ENCODE results near the gene FAM163B. TPM values are rescaled to one million over a fixed set of nuclear protein-coding genes. Genes with fewer than 3 reads are reported as not detected.

FAM163B gene
- total and polyA plus RNA-seq, 7 experiments from 2014 or later: not detected

- Mint-ChIP-seq H3K36me3 (no peaks in the 10 kb centered on the region), H3K4me3 (no peak overlapping the region), H3K27ac (no peak overlapping the region), H3K27me3 (peaks cover 18 to 40% (median 24%) of the 10 kb centered on the region in 5 donors), H3K9me3 (peaks cover 0 to 4% (median 0%) of the 10 kb centered on the region in 11 donors), H3K4me1 (peaks cover 2 to 14% (median 10%) of the 10 kb centered on the region in 7 donors)
- Histone ChIP-seq H3K27me3 (ENCODE audit: control insufficient read depth in 2 of 2, insufficient read depth in 2 of 2, low read length in 2 of 2) (peaks cover 0 to 4% of the 10 kb centered on the region in 2 donors), H3K9me3 (ENCODE audit: control insufficient read depth in 2 of 3, low read length in 3 of 3) (peaks cover 0 to 4% (median 0%) of the 10 kb centered on the region in 3 experiments), H3K27ac (ENCODE audit: low read depth, low read length) (no peak overlapping the region), H3K4me1 (ENCODE audit: control insufficient read depth in 2 of 2, insufficient read depth in 2 of 2, low read length in 2 of 2) (peaks cover 2 to 4% of the 10 kb centered on the region in 2 donors), H3K36me3 (ENCODE audit: control insufficient read depth in 2 of 3, insufficient read depth in 3 of 3, low read length in 3 of 3) (no peaks in the 10 kb centered on the region), H3K4me3 (ENCODE audit: low read length) (no peak overlapping the region)
- intact Hi-C loops (cut with micrococcal nuclease): no loop called here
- ChIA-PET POLR2A (no interaction called here), CTCF (no interaction called here)
- no peak for DNase-seq
- ATAC-seq: no peak
Measured at GRCh38 chr9:133614056-133614455, 4.9 kb upstream of the FAM163B start.

- ATAC-seq: no peak
- Histone ChIP-seq H3K4me3 (ENCODE audit: low read length) (no peak overlapping the region), H3K36me3 (ENCODE audit: control insufficient read depth in 2 of 3, insufficient read depth in 3 of 3, low read length in 3 of 3) (no peaks in the 10 kb centered on the region), H3K27ac (ENCODE audit: low read depth, low read length) (no peak overlapping the region), H3K27me3 (ENCODE audit: control insufficient read depth in 2 of 2, insufficient read depth in 2 of 2, low read length in 2 of 2) (peaks cover 0 to 8% of the 10 kb centered on the region in 2 donors), H3K9me3 (ENCODE audit: control insufficient read depth in 2 of 3, low read length in 3 of 3) (peaks cover 0 to 4% (median 0%) of the 10 kb centered on the region in 3 experiments), H3K4me1 (ENCODE audit: control insufficient read depth in 2 of 2, insufficient read depth in 2 of 2, low read length in 2 of 2) (no peaks in the 10 kb centered on the region)
- POLR2A ChIA-PET: no interaction called here
- Mint-ChIP-seq H3K27ac (no peak overlapping the region), H3K4me1 (peaks cover 0 to 7% (median 4%) of the 10 kb centered on the region in 7 donors), H3K4me3 (no peak overlapping the region), H3K27me3 (peaks cover 19 to 36% (median 25%) of the 10 kb centered on the region in 5 donors), H3K9me3 (peaks cover 0 to 4% (median 0%) of the 10 kb centered on the region in 11 donors), H3K36me3 (no peaks in the 10 kb centered on the region)
- intact Hi-C loops (cut with micrococcal nuclease): no loop called here
- CTCF ChIA-PET: no interaction called here
- DNase-seq: no peak
Measured at GRCh38 chr9:133613432-133613831, 4.2 kb upstream of the FAM163B start.

GRCh38 chr9:133612816-133613215 lies 3.6 kb upstream of the FAM163B start:
- H3K4me3 Mint-ChIP-seq: no peak overlapping the region
- ChIA-PET CTCF (no interaction called here), POLR2A (no interaction called here)
- H3K4me3 ChIP-seq (ENCODE audit: low read length): no peak overlapping the region
- peaks cover 0 to 12% of the 10 kb centered on the region in 2 donors for H3K27me3 ChIP-seq (ENCODE audit: control insufficient read depth in 2 of 2, insufficient read depth in 2 of 2, low read length in 2 of 2)
- DNase-seq (no peak), ATAC-seq (no peak)
- no peak overlapping the region for H3K27ac Mint-ChIP-seq
- H3K9me3 Mint-ChIP-seq: peaks cover 0 to 4% (median 0%) of the 10 kb centered on the region in 11 donors
- no peaks in the 10 kb centered on the region for H3K4me1 ChIP-seq (ENCODE audit: control insufficient read depth in 2 of 2, insufficient read depth in 2 of 2, low read length in 2 of 2)
- peaks cover 24 to 35% (median 30%) of the 10 kb centered on the region in 5 donors for H3K27me3 Mint-ChIP-seq
- intact Hi-C loops (cut with micrococcal nuclease): no loop called here
- no peaks in the 10 kb centered on the region for H3K36me3 ChIP-seq (ENCODE audit: control insufficient read depth in 2 of 3, insufficient read depth in 3 of 3, low read length in 3 of 3)
- H3K9me3 ChIP-seq (ENCODE audit: control insufficient read depth in 2 of 3, low read length in 3 of 3): peaks cover 0 to 4% (median 0%) of the 10 kb centered on the region in 3 experiments
- H3K27ac ChIP-seq (ENCODE audit: low read depth, low read length): no peak overlapping the region
- peaks cover 0 to 5% (median 0%) of the 10 kb centered on the region in 7 donors for H3K4me1 Mint-ChIP-seq
- no peaks in the 10 kb centered on the region for H3K36me3 Mint-ChIP-seq

DNA sequence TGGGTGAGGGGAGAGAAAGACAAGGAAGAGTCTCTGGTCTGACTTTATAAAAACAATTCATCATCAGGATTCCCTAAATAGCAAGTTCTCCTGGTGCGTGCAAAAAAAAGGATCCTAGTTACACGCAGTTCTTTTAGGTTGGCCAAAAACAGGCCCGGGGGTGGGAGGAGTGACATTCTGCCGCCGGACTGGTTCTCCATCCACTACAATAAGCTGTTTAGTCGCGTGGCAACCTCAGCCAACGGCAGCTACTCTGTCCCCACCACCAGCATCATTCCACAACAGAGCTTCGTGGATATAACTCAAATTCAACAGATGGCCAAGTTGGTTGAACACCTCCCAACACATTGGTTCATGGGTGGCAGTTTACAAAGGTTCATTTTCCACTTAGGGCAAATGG lies 2.9 kb upstream of the FAM163B start:
- H3K36me3 Mint-ChIP-seq: no peaks in the 10 kb centered on the region
- ChIA-PET CTCF (no interaction called here), POLR2A (no interaction called here)
- no peak for ATAC-seq
- H3K4me1 ChIP-seq (ENCODE audit: control insufficient read depth in 2 of 2, insufficient read depth in 2 of 2, low read length in 2 of 2): no peaks in the 10 kb centered on the region
- H3K36me3 ChIP-seq (ENCODE audit: control insufficient read depth in 2 of 3, insufficient read depth in 3 of 3, low read length in 3 of 3): no peaks in the 10 kb centered on the region
- H3K27me3 Mint-ChIP-seq: peaks cover 27 to 36% (median 34%) of the 10 kb centered on the region in 5 donors
- intact Hi-C loops (cut with micrococcal nuclease): no loop called here
- H3K4me3 ChIP-seq (ENCODE audit: low read length): no peak overlapping the region
- no peak overlapping the region for H3K27ac ChIP-seq (ENCODE audit: low read depth, low read length)
- H3K9me3 ChIP-seq (ENCODE audit: control insufficient read depth in 2 of 3, low read length in 3 of 3): peaks cover 0 to 4% (median 0%) of the 10 kb centered on the region in 3 experiments
- H3K27me3 ChIP-seq (ENCODE audit: control insufficient read depth in 2 of 2, insufficient read depth in 2 of 2, low read length in 2 of 2): peaks cover 0 to 12% of the 10 kb centered on the region in 2 donors
- H3K4me3 Mint-ChIP-seq: no peak overlapping the region
- no peak for DNase-seq
- peaks cover 0 to 5% (median 0%) of the 10 kb centered on the region in 7 donors for H3K4me1 Mint-ChIP-seq
- peaks cover 0 to 4% (median 0%) of the 10 kb centered on the region in 11 donors for H3K9me3 Mint-ChIP-seq
- H3K27ac Mint-ChIP-seq: no peak overlapping the region

DNA sequence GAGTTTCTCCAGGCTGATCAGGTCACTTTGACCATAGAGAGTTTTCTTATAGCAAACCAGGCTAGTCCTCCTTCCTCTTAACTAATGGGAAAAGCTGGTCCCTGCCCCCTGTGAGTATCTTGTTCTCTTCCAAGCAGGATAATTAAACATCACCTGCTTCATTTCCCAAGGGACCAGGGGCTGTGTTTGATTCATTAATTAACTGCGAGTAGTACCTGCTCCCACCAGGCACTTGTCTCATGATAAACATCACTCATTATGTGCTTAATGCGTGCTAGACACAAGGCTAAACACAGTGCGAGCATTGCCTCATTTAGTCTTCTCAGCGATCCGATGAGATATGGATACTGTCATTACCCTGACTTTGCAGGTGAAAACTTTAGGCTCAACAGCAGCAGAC lies 1.7 kb upstream of the FAM163B start:
- H3K4me3 ChIP-seq (ENCODE audit: low read length): no peak overlapping the region
- H3K9me3 Mint-ChIP-seq: peaks cover 0 to 4% (median 0%) of the 10 kb centered on the region in 11 donors
- H3K27me3 ChIP-seq (ENCODE audit: control insufficient read depth in 2 of 2, insufficient read depth in 2 of 2, low read length in 2 of 2): peaks cover 0 to 12% of the 10 kb centered on the region in 2 donors
- peaks cover 0 to 5% (median 0%) of the 10 kb centered on the region in 7 donors for H3K4me1 Mint-ChIP-seq
- H3K9me3 ChIP-seq (ENCODE audit: control insufficient read depth in 2 of 3, low read length in 3 of 3): peaks cover 0 to 4% (median 0%) of the 10 kb centered on the region in 3 experiments
- H3K36me3 Mint-ChIP-seq: no peaks in the 10 kb centered on the region
- no peak overlapping the region for H3K27ac ChIP-seq (ENCODE audit: low read depth, low read length)
- H3K4me3 Mint-ChIP-seq: peak overlapping the region in 1 of 10 donors; percentile 34
- POLR2A ChIA-PET: no interaction called here
- CTCF ChIA-PET: no interaction called here
- H3K36me3 ChIP-seq (ENCODE audit: control insufficient read depth in 2 of 3, insufficient read depth in 3 of 3, low read length in 3 of 3): no peaks in the 10 kb centered on the region
- ATAC-seq: no peak
- intact Hi-C loops (cut with micrococcal nuclease): no loop called here
- no peak for DNase-seq
- H3K27me3 Mint-ChIP-seq: peaks cover 33 to 39% (median 35%) of the 10 kb centered on the region in 5 donors
- H3K27ac Mint-ChIP-seq: no peak overlapping the region
- H3K4me1 ChIP-seq (ENCODE audit: control insufficient read depth in 2 of 2, insufficient read depth in 2 of 2, low read length in 2 of 2): no peaks in the 10 kb centered on the region

- DNase-seq (no peak), ATAC-seq (no peak)
- Mint-ChIP-seq H3K27ac (no peak overlapping the region), H3K9me3 (peaks cover 0 to 4% (median 0%) of the 10 kb centered on the region in 11 donors), H3K4me3 (no peak overlapping the region), H3K27me3 (peaks cover 33 to 38% (median 34%) of the 10 kb centered on the region in 5 donors), H3K4me1 (peaks cover 2 to 14% (median 8%) of the 10 kb centered on the region in 7 donors), H3K36me3 (no peaks in the 10 kb centered on the region)
- Histone ChIP-seq H3K27me3 (ENCODE audit: control insufficient read depth in 2 of 2, insufficient read depth in 2 of 2, low read length in 2 of 2) (peaks cover 0 to 12% of the 10 kb centered on the region in 2 donors), H3K4me1 (ENCODE audit: control insufficient read depth in 2 of 2, insufficient read depth in 2 of 2, low read length in 2 of 2) (no peaks in the 10 kb centered on the region), H3K9me3 (ENCODE audit: control insufficient read depth in 2 of 3, low read length in 3 of 3) (peaks cover 0 to 4% (median 0%) of the 10 kb centered on the region in 3 experiments), H3K4me3 (ENCODE audit: low read length) (no peak overlapping the region), H3K36me3 (ENCODE audit: control insufficient read depth in 2 of 3, insufficient read depth in 3 of 3, low read length in 3 of 3) (no peaks in the 10 kb centered on the region), H3K27ac (ENCODE audit: low read depth, low read length) (no peak overlapping the region)
- CTCF ChIA-PET: no interaction called here
- intact Hi-C loops (cut with micrococcal nuclease): no loop called here
- POLR2A ChIA-PET: no interaction called here
Measured at GRCh38 chr9:133608889-133609288, 300 bp downstream of the FAM163B start.

DNA sequence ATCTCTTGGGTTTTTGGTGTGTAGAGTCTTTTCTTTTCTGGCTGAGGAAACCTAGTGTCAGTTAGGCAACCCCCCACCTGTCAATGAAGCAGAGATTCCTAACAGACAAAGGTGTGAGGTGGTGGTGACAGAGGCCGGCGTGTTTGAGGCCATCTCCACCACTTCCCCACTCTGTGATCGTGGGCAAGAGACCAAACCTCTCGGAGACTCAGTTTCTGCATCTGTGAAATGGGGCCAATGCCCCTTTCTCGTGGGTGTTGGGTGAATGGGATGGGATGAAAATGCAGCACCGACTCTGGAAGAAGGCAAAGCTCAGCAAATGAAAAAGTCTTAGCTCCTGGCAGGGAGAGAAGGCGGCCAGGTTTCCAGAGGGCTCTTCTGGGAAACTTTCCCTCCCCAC lies 807 bp downstream of the FAM163B start:
- peaks cover 0 to 4% (median 0%) of the 10 kb centered on the region in 11 donors for H3K9me3 Mint-ChIP-seq
- intact Hi-C loops (cut with micrococcal nuclease): no loop called here

More for the DNA sequence above, 807 bp downstream of the FAM163B start:
- no peak overlapping the region for H3K4me3 ChIP-seq (ENCODE audit: low read length)
- Mint-ChIP-seq H3K27ac (no peak overlapping the region), H3K4me3 (peak overlapping the region in 2 of 10 donors; percentile 17 to 26), H3K4me1 (peaks cover 2 to 14% (median 8%) of the 10 kb centered on the region in 7 donors), H3K36me3 (no peaks in the 10 kb centered on the region), H3K27me3 (peaks cover 33 to 38% (median 34%) of the 10 kb centered on the region in 5 donors)
- peaks cover 0 to 4% (median 0%) of the 10 kb centered on the region in 3 experiments for H3K9me3 ChIP-seq (ENCODE audit: control insufficient read depth in 2 of 3, low read length in 3 of 3)
- ChIA-PET CTCF (no interaction called here), POLR2A (no interaction called here)
- H3K36me3 ChIP-seq (ENCODE audit: control insufficient read depth in 2 of 3, insufficient read depth in 3 of 3, low read length in 3 of 3): no peaks in the 10 kb centered on the region
- DNase-seq: no peak
- no peaks in the 10 kb centered on the region for H3K4me1 ChIP-seq (ENCODE audit: control insufficient read depth in 2 of 2, insufficient read depth in 2 of 2, low read length in 2 of 2)
- no peak for ATAC-seq
- peaks cover 0 to 12% of the 10 kb centered on the region in 2 donors for H3K27me3 ChIP-seq (ENCODE audit: control insufficient read depth in 2 of 2, insufficient read depth in 2 of 2, low read length in 2 of 2)
- H3K27ac ChIP-seq (ENCODE audit: low read depth, low read length): no peak overlapping the region
